Measurements from ENCODE around the gene SAP30L.

GRCh38 chr5:154483654-154484392, 38.0 kb downstream of the SAP30L start:
- no peak for TF ChIP-seq POLR2A (IDR thresholded peaks at IDR 0.05; ENCODE audit: low read length)
- TF ChIP-seq GATA1 (IDR thresholded peaks at IDR 0.05; ENCODE audit: low read depth, low read length) = no peak

All from erythroblast (primary cell).